NCI-H345 (cell line): ENCODE measurements around the gene CTCFL.

Experiments used
- DNase-seq: peaks from one replicate; lab custom pipeline; 2025; lab: John Stamatoyannopoulos, UW

CTCFL gene

GRCh38 chr20:57536120-57536708 is 11.3 kb upstream of the CTCFL start:
- DNase-seq = no peak

- no peak for DNase-seq
Measured at GRCh38 chr20:57535297-57535696, 10.4 kb upstream of the CTCFL start.

DNA sequence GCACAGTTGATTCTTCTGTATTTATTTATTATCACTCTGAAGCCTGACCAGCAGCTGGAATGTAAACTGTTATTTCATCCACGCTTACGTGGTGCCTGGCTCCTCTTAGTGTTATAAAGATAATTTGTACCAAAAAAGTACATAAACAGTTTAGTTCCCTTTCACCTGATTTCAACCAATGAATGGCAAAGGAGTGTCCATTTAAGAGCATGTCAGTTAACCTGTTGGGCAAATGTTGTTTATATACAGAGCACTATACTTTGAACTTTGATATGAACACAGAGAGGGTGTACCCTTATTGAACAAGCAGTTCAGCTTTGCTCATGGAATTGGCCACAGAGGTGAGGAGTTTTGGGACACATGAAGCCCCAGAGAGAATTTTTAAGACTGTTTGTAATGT is 7.2 kb upstream of the CTCFL start:
- no peak for DNase-seq

GRCh38 chr20:57530327-57530981 is 5.5 kb upstream of the CTCFL start:
- no peak for DNase-seq

- no peak for DNase-seq
Measured at GRCh38 chr20:57529810-57530209, 4.9 kb upstream of the CTCFL start.

GRCh38 chr20:57529160-57529585 is 4.2 kb upstream of the CTCFL start:
- no peak for DNase-seq

DNA sequence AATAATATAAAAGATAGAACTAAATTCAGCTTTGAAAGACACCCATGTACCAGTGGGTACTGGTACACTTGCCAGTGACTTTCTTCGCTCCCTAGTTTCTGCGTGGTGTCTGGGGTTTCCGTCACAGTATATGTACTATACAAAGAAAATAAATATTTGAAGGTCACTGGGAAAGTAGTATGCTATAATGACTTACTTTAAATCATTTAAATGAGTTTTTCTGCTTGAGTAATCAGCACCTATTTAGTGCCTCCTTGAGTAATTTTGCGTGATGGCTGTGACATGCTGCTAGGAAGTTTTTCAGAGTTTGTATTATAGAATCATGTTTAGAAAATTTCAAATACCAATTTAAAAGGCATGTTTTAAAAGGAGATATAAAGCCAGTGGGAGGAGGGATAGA is 3.2 kb upstream of the CTCFL start:
- DNase-seq = no peak

DNA sequence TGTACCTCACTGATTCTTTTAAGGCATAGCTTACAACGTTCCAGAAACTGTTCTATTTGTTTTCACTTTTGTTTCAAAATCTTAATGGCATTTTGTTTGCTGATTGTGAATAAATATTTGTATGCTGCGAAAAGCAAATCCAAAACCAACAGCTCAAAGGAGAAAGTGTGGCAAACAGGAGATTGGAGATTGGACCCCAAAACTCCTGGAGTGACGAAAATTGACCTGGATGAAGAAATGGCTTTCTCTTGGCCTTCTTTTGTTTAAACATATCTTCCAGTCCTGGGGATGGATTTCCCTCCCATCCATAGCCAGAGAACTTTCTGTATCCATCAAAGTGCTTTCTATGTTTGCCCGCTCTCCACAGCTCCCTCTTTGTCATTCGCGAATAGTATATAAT is 2.8 kb upstream of the CTCFL start:
- DNase-seq = no peak

- DNase-seq = no peak
Measured at GRCh38 chr20:57526885-57527460, 2.0 kb upstream of the CTCFL start.

- DNase-seq = no peak
Measured at GRCh38 chr20:57526087-57526884, 1.3 kb upstream of the CTCFL start.

GRCh38 chr20:57525328-57526086 is 567 bp upstream of the CTCFL start:
- no peak for DNase-seq

GRCh38 chr20:57523782-57524181 is 1.2 kb downstream of the CTCFL start:
- DNase-seq = no peak

GRCh38 chr20:57522380-57523140 is 2.4 kb downstream of the CTCFL start:
- no peak for DNase-seq

DNA sequence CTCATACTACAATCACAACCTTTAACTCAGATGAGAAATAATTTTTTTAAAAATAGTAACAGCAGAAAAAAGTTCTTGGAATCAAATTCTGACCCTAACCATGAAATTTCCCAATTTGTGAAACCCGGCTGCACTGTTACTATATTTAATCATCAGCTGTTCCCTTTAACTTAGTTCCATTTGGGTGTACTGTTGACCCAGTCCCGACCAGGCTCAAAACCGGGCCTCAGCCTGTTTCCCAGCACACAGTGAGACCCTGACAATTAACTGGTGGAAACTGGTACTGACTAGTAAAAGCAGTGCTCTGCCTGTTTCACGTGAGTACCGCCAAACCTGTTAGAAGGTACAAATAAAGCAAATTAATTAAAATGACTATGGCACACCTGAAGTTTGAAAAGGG is 7.0 kb downstream of the CTCFL start:
- DNase-seq = no peak

- peak; percentile 9 for DNase-seq
Measured at GRCh38 chr20:57514273-57514751, 10.6 kb downstream of the CTCFL start.

- DNase-seq = no peak
Measured at GRCh38 chr20:57513199-57513598, 11.7 kb downstream of the CTCFL start.

DNA sequence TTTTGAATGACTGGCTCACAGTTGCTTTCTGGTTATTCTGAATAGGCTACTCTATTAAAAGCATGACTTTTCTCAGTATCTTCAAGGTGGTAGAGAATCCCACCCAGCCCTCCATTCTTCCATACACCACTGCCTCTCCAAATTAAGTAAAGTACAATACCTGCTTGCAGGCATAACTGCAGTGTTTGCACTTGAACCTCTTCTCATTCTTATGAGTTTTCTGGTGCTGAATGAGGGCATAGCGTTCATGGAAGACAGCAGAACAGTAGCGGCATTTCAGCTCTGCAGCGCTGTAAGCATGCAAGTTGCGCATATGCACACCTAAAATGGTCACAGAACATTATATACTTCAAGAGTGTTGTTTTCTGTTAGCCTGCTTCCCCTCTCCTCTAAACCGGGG is 12.5 kb downstream of the CTCFL start:
- no peak for DNase-seq

GRCh38 chr20:57511709-57512108 is 13.2 kb downstream of the CTCFL start:
- DNase-seq = peak; percentile 66

GRCh38 chr20:57509665-57510237 is 15.2 kb downstream of the CTCFL start:
- peak; percentile 18 for DNase-seq

DNA sequence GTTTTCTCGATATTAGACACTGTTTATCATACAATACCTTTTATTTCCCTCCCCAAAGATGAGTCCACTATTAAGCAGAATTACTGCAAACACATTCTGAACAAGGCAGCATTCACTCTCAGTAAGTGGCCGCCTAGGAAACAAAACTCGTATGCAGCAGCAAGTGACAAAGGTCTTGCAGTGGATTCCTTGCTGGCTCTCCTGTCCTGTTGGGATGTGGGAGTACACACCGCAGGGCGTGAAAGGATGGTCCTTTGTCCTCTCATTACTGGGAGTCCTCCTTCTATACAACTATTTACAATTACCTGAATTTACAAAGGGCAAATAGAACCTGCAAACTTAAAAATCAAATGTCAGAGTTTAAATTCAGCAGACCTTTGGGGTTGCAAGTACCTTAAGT is 16.1 kb downstream of the CTCFL start:
- no peak for DNase-seq

- no peak for DNase-seq
Measured at GRCh38 chr20:57508381-57508780, 16.6 kb downstream of the CTCFL start.
